Stimulated activated CD4-positive, alpha-beta T cell treated with anti-CD3 and anti-CD28 coated beads, Interleukin-1b, Interleukin-23, amount 100 ng/mL, for 24 hours (primary cell): ENCODE data around the gene TSC22D4.
"Not testable (repeated sequence)": the region's sequence is repeated elsewhere in the genome, so short reads cannot be mapped to it uniquely, and the experiment has no call there.

ENCODE experiments used
- DNase-seq, 4 experiments: peaks; one replicate each; pipeline ENCODE4 v3.0.0-alpha.2; 2020; ENCODE audit warnings: low read depth in 4 of 4, low spot score in 1 of 4

Gene TSC22D4

DNA sequence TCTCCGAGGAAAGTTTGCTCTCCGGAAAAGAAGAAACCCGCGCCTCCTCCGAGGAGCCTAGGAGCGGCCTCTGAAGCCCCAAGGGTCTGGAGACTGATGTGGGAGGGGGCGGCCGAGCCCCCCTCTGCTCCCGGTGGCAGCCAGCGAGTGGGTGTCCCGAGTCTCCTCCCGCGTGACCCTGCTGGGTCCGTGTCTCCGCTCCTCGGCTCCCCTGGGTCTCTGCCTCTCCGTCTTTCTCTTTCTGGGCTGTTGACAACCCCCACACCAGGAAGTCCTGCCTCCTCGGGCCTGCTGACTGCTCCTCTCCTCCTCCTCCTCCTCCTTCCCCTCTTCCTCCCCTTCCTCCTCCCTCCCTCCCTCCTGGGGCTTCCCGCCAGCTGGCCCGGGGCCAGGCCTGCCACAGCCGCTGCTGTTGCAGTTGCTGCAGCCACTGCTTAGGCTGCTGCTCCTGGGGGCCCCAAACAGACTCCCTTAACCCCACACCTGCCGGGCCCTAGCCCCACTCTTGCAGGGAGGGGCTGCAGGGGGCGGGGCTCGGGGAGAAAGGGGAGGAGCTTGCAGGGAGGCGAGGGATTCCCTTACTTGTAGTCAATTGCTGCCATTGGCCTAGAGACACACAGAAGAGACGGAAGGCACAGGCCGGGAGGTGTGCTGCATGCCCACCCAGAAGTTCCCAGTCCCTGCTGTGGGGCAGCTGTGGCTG, at the start of gene TSC22D4:
Gene TSC22D4, minus strand, starts transcription at position 257 of the 703 bp plus-strand sequence. CDS start 1,176 bp downstream, outside the sequence.
- peak; percentile 58 to 87 (median 80) for DNase-seq

GRCh38 chr7:100528108-100528866, 49.3 kb upstream of the TSC22D4 start:
- not testable (repeated sequence) for DNase-seq

GRCh38 chr7:100523192-100523591, 44.2 kb upstream of the TSC22D4 start:
- DNase-seq, result not testable (repeated sequence)

DNA sequence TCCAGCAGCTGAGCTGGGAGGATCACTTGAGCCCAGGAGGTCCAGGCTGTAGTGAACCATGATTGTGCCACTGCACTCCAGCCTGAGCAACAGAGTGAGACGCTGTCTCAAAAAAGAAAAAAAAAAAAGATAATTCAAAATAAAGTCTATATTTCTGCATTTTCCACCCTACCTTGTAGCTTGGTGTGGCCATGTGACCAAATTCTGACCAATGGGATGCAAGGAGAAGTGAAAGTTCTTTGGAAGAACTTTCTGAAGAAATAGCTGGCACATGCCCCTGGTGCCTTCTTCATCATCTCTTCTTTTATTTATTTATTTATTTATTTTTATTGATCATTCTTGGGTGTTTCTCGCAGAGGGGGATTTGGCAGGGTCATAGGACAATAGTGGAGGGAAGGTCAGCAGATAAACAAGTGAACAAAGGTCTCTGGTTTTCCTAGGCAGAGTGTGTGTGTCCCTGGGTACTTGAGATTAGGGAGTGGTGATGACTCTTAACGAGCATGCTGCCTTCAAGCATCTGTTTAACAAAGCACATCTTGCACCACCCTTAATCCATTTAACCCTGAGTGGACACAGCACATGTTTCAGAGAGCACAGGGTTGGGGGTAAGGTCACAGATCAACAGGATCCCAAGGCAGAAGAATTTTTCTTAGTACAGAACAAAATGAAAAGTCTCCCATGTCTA, 43.0 kb upstream of the TSC22D4 start:
- DNase-seq, result not testable (repeated sequence)

- no peak for DNase-seq
Observed at GRCh38 chr7:100521076-100521475, 42.1 kb upstream of the TSC22D4 start.

GRCh38 chr7:100520138-100520537, 41.1 kb upstream of the TSC22D4 start:
- no peak for DNase-seq

DNA sequence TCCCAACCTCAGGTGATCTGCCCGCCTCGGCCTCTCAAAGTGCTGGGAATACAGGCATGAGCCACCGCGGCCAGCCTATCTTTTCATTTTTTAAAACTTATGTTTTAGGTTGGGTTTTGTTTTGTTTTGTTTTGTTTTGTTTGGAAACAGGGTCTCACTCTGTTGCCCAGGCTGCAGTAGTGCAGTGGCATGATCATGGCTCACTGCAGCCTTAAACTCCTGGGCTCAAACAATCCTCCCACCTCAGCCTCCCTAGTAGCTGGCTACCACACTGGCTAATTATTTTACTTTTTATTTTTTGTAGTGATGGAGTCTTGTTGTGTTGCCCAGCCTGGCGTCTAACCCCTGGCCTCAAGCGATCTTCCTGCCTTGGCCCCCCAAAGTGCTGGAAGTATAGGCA, 40.6 kb upstream of the TSC22D4 start:
- no peak for DNase-seq

DNA sequence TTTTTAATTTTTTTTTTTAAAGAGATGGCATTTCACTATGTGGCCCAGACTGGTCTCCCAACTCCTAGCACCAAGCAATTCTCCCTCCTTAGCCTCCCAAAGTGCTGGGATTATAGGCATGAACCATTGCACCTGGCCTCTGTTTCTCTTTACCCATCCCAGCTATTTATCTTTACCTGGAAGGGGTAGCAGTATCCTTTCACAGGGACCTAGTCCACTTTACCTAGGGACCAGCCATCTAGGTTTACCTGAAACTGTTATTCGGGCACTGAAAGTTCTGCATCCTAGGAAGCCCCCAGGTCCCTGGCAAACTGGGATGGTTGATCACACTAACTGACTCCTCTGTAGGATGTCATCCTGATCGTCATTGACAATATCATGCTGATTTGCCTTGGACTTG, 38.3 kb upstream of the TSC22D4 start:
- no peak for DNase-seq

GRCh38 chr7:100516135-100516812, 37.3 kb upstream of the TSC22D4 start:
- no peak for DNase-seq

DNA sequence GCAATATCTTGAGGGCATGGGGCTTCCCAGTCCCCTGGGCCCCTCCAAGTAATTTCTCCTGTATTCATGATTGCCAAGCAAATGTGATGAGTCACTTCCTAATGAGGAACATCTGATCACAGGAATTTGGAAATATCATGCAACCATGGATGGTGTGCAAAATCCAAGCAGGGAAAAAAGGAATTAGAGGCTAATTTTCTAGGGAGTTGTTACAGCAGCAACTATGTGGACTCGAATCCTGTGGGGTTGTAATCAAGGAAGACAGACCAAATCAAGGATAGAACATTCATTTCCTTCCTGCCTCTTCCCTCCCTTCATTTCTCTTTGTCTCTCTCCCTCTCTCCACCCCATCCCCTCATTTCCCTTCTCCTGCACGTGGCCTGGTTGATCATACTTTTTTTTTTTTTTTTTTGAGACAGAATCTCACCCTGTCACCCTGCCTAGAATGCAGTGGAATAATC, 36.1 kb upstream of the TSC22D4 start:
- no peak for DNase-seq

- DNase-seq, result no peak
Observed at GRCh38 chr7:100513212-100513810, 34.3 kb upstream of the TSC22D4 start.

GRCh38 chr7:100510437-100511239, 31.6 kb upstream of the TSC22D4 start:
- no peak for DNase-seq

- DNase-seq, result no peak
Observed at GRCh38 chr7:100509231-100509630, 30.2 kb upstream of the TSC22D4 start.

- DNase-seq, result no peak
Observed at GRCh38 chr7:100506356-100506923, 27.4 kb upstream of the TSC22D4 start.

DNA sequence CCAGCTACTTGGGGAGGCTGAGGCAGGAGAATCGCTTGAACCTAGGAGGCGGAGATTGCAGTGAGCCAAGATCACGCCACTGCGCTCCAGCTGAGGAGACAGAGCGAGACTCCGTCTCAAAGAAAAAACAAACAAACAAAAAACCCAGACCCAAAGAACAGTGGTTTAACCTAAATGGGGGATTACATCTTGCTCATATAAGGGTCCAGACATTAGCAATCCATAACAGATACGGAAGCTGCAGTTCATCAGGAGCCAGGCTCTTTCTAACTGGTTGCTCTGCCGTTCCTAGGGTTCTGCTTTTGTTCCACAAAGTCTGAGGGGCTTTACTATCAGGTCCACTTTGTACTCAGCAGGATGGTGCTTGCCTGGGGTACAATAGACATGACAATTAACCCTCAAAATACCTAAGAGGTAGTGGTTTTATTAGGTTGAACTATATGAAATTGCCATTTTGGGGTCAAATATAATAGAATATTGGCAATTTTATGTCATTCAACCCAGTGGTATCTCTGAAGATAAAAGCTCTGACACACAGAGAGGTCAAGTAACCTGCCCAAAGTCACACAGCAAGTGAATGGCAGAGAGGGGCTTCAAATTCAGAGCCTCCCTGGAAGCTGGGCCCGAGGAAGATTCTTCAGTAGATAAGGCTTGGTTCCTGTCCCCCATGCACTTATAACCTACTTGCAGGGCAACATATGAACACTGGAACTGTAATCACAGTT, 26.0 kb upstream of the TSC22D4 start:
- no peak for DNase-seq

GRCh38 chr7:100504031-100504430, 25.0 kb upstream of the TSC22D4 start:
- not testable (repeated sequence) for DNase-seq

DNA sequence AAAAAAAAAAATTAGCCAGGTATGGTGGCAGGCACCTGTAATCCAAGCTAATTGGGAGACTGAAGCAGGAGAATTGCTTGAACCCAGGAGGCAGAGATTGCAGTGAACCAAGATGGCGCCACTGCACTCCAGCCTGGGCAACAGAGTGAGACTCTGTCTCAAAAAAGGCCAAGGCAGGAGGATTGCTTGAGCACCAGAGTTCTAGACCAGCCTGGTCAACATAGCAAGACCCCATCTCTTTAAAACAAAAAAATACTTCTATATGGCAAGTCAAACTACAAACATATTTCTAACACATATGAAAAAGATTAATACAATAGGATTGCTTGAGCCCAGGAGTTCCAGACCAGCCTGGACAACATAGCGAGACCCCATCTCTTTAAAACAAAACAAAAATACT, 21.7 kb upstream of the TSC22D4 start:
- not testable (repeated sequence) for DNase-seq

DNA sequence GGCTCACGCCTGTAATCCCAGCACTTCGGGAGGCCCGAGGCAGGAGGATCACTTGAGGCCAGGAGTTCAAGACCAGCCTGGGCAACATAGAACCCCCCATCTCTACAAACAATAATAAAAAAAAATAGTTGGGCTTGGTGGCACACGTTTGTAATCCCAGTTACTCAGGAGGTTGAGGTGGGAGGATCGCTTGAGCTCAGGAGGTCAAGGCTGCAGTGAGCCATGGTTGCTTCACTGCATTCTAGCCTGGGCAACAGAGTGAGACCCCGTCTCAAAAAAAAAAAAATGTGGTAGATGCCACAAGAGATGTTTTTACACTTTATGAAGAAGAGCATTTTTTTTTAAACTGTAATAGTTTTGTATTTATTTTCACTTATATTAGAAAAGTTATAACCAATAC, 17.5 kb upstream of the TSC22D4 start:
- no peak for DNase-seq
